GM12878 (cell line): Measurements from ENCODE around the gene FKBP2.

Experiments used
- DPF2 ChIP-seq: fragments of 450-650 bp; IDR thresholded peaks from 2 replicates; pipeline ENCODE4 v1.6.1; 2017; ENCODE audit warnings: mild to moderate bottlenecking
- EZH2 ChIP-seq: IDR thresholded peaks from 2 replicates; pipeline ENCODE4 v1.6.1; 2012; ENCODE audit warnings: low read depth, mild to moderate bottlenecking, control low read depth, inconsistent platforms, low read length, borderline replicate concordance; ENCODE audit not compliant: control insufficient read depth
- MEF2A ChIP-seq: IDR thresholded peaks from 2 replicates; pipeline ENCODE4 v1.6.1; 2011; ENCODE audit warnings: low read depth, mild to moderate bottlenecking, low read length, moderate library complexity; ENCODE audit not compliant: insufficient read depth
- MXI1 ChIP-seq: fragments of 150-350 bp; IDR thresholded peaks from 2 replicates; pipeline ENCODE4 v1.6.1; 2011; ENCODE audit warnings: low read depth, mild to moderate bottlenecking, inconsistent platforms, low read length, improper control_type of control experiment
- MYC ChIP-seq: IDR thresholded peaks from 2 replicates; pipeline ENCODE4 v1.6.1; 2011; ENCODE audit warnings: mild to moderate bottlenecking, low read length, moderate library complexity, inconsistent platforms; ENCODE audit not compliant: insufficient read depth, insufficient replicate concordance, insufficient read length, severe bottlenecking
- POLR2A ChIP-seq: IDR thresholded peaks from 2 replicates; pipeline ENCODE4 v1.6.1; 2011; ENCODE audit warnings: low read depth, mild to moderate bottlenecking, low read length
- SREBF2 ChIP-seq: IDR thresholded peaks from 2 replicates; pipeline ENCODE4 v1.6.1; 2012; ENCODE audit warnings: mild to moderate bottlenecking, low read length
- YBX1 ChIP-seq: fragments of 450-650 bp; IDR thresholded peaks from 2 replicates; pipeline ENCODE4 v1.6.1; 2016; ENCODE audit warnings: antibody characterized with exemption
- ZNF24 ChIP-seq: fragments of 450-650 bp; IDR thresholded peaks from 2 replicates; pipeline ENCODE4 v1.6.1; 2017; ENCODE audit warnings: antibody characterized with exemption, mild to moderate bottlenecking
- TF ChIP-seq, protein P1 (sequence below), 3 experiments: IDR thresholded peaks in 2 of 3; conservative IDR thresholded peaks in 1 of 3; 2 replicates each; pipeline ENCODE4 v1.5.1; 2011; ENCODE audit warnings: low read depth in 3 of 3, low read length in 3 of 3, mild to moderate bottlenecking in 3 of 3, control low read depth in 2 of 3, moderate library complexity in 2 of 3, inconsistent platforms in 1 of 3, mixed read lengths in 1 of 3; ENCODE audit not compliant: control insufficient read depth in 2 of 3, insufficient read depth in 1 of 3; ENCODE audit errors: extremely low read depth in 1 of 3

DNA sequence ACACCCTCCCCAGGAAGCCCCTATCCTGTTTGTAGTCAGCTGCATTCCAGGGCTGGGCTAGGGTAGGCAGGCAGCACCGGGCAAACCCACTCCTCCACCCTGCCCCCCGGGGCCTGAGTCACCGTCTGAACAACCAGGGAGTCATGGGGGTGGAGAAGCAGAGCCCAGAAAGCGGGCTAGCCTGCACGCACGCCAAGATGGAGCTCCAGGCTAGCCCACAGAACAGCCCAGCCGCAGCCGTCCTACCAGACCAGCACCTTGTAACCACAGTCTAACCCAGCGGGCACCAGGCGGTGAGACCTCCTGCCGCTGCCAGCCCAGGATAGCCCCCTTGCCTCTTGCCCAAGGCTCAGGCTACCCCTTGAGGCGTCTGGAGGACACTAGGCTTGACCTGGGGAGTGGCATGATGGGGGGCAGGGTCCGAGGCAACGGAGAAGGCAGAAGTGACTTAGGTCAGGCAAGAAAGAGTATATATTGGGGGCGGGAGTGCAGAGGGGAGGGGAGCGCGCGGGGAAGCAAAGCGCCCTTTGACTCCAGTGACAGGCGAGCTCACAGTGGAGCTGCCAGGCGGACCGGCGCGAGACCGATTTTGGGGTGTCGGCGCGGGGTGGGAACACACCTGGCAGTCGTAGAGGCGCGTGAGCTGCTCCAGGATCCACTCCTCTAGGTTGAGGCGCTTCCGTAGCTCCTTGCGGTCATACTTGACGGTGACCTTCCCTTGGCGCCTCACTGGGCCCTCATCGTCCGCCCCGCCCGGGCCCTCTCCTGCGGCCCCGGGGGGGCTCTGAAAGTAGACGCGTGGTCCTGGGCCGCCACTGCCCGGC lies 5.1 kb downstream of the FKBP2 start:
- no peak for TF ChIP-seq MEF2A
- TF ChIP-seq MXI1: peak; percentile 12; the same call in 1 of the 2 replicates
- peak; percentile 35 for TF ChIP-seq POLR2A
- no peak for TF ChIP-seq MYC
- no peak for TF ChIP-seq SREBF2
- no peak for TF ChIP-seq ZNF24
- no peak for TF ChIP-seq EZH2
- TF ChIP-seq, protein P1, sequence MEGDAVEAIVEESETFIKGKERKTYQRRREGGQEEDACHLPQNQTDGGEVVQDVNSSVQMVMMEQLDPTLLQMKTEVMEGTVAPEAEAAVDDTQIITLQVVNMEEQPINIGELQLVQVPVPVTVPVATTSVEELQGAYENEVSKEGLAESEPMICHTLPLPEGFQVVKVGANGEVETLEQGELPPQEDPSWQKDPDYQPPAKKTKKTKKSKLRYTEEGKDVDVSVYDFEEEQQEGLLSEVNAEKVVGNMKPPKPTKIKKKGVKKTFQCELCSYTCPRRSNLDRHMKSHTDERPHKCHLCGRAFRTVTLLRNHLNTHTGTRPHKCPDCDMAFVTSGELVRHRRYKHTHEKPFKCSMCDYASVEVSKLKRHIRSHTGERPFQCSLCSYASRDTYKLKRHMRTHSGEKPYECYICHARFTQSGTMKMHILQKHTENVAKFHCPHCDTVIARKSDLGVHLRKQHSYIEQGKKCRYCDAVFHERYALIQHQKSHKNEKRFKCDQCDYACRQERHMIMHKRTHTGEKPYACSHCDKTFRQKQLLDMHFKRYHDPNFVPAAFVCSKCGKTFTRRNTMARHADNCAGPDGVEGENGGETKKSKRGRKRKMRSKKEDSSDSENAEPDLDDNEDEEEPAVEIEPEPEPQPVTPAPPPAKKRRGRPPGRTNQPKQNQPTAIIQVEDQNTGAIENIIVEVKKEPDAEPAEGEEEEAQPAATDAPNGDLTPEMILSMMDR (IDR thresholded peaks at IDR 0.05 in 2 of 3, conservative IDR thresholded peaks at IDR 0.05 in 1 of 3; ENCODE audit: control insufficient read depth in 2 of 3, extremely low read depth in 1 of 3, insufficient read depth in 1 of 3, low read depth in 3 of 3, low read length in 3 of 3): no peak
- no peak for TF ChIP-seq YBX1
- TF ChIP-seq DPF2: 0 out of 2 replicates have a peak, but pooled peaks have one; percentile 8
